Measurements from ENCODE around the gene FFAR2.

FFAR2 gene

GRCh38 chr19:35491836-35492360 is 43.8 kb downstream of the FFAR2 start:
- DNase-seq = no peak

- DNase-seq = no peak
Measured at GRCh38 chr19:35493971-35494370, 45.9 kb downstream of the FFAR2 start.

DNA sequence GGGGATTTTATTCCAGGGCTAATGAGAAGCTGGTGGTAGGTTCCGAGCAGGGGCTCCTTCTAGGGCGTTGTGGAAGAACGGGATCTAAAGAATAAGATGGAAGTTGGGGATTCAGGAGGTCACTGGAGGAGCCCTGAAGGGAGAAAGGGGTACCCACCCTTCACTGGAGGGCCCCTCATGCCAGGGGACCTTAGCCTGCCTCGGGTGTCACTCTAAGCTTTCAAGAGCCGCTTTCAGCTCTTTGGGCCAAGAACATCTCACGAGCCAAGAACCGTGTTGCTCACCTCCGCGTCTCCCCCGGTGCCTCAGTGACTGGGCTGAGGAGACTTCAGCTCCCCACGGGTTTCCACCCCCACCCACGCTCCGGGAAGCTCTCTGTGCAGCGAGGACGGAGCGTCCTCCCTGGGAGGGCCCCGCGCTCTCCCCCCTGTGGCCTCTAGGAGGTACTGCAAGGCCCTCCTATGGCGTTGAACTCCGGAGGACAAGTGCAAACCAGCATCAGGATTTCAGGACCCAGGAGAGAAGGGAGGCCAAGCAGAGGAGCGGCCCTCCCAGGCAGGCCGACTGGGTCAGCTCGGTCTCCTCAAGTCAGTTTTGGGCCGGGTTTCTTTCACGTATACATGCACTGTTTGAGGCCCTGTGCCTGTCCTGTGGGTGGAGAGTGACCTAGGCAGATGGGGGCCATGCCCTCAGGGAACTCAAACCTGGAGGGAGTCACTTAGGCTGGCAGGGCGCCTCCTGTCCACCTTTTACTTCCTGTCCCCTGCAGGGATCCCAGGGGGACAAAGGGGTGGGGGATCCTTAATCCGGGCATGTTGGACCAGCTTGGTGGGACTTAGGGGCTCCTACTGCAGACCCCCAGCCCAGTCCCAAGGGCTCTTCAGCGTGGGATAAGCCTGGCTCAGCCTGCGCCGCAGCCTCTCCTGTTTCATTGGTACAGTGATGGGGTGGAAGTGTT is 47.3 kb downstream of the FFAR2 start:
- no peak for DNase-seq

GRCh38 chr19:35497406-35497805 is 49.3 kb downstream of the FFAR2 start:
- no peak for DNase-seq

- DNase-seq = no peak
Measured at GRCh38 chr19:35498220-35498619, 50.2 kb downstream of the FFAR2 start.

DNA sequence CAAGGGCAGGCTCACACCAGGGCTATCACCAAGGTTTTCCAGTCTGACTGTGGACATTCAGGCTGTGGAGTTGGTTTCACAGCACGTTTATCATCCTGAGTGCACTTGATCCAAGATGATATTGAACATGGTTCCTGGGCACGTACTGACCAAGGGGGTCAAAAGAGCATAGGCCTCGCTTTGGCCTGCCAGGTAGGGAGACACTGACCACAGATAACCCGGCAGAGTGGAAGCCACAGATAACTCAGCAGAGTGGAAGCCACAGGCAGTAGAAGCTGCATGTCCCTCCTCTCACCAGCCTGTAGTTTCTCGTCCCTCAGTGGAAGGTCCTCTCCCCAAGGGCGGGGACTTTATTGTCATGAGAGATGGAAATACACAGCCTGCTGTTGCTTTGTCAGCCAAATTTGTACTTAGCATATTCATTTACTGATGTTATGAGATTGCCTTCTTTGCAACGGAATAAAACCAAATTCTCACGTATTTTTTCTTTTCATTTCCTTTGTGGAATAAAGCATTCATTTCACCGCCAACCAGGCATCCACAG is 51.0 kb downstream of the FFAR2 start:
- DNase-seq = no peak

GRCh38 chr19:35500611-35501010 is 52.6 kb downstream of the FFAR2 start:
- DNase-seq = no peak
